ENCODE data around the gene TDRD5. TPM values are rescaled to one million over a fixed set of nuclear protein-coding genes. Genes with fewer than 3 reads are reported as not detected.

TDRD5 gene
- not detected for polyA plus RNA-seq (2013, experiment 1 of 2)
- polyA plus RNA-seq (2013, experiment 2 of 2), result not detected

- H3K4me1 ChIP-seq (ENCODE audit: control insufficient read depth, insufficient read depth, low read depth, low read length), result peaks cover 6% of the 10 kb centered on the region
- peaks cover 43 to 74% of the 10 kb centered on the region in 2 experiments for H3K27me3 ChIP-seq (ENCODE audit: control insufficient read depth in 1 of 2, insufficient read depth in 1 of 2, low read length in 2 of 2)
- H3K4me2 ChIP-seq (ENCODE audit: low read length, poor library complexity, severe bottlenecking), result peak within 1 kb of the TSS; percentile 36
- no peak within 1 kb of the TSS for H3K9ac ChIP-seq (ENCODE audit: low read length)
- no peak within 1 kb of the TSS for H2AFZ ChIP-seq (ENCODE audit: low read depth, low read length)
- H3K14ac ChIP-seq (ENCODE audit: low read length in 2 of 2), result no peak within 1 kb of the TSS
- no peak within 1 kb of the TSS for H4K8ac ChIP-seq (ENCODE audit: low read length)
- H2BK12ac ChIP-seq (ENCODE audit: low read length in 2 of 2), result no peak within 1 kb of the TSS
- H2AK5ac ChIP-seq (ENCODE audit: low read length, severe bottlenecking), result no peak within 1 kb of the TSS
- H3K36me3 ChIP-seq (ENCODE audit: control insufficient read depth in 1 of 2, insufficient read depth in 2 of 2, low read depth in 1 of 2, low read length in 2 of 2), result no peaks in the 10 kb centered on the region
- no peak within 1 kb of the TSS for H4K91ac ChIP-seq (ENCODE audit: low read length)
- no peak within 1 kb of the TSS for H3K4ac ChIP-seq (ENCODE audit: low read depth in 1 of 2, low read length in 2 of 2)
- no peak within 1 kb of the TSS for H3K27ac ChIP-seq (ENCODE audit: low read length, poor library complexity, severe bottlenecking)
- no peak within 1 kb of the TSS for H3K18ac ChIP-seq (ENCODE audit: low read depth in 1 of 2, low read length in 2 of 2)
- no peaks in the 10 kb centered on the region for H3K79me1 ChIP-seq (replicated peaks; ENCODE audit: low read length, poor library complexity, severe bottlenecking)
- peak within 1 kb of the TSS in 1 of 2 experiments; percentile 18 for H3K4me3 ChIP-seq (ENCODE audit: insufficient read depth in 1 of 2, low read depth in 1 of 2, low read length in 2 of 2)
- H2BK120ac ChIP-seq (ENCODE audit: low read depth, low read length), result no peak within 1 kb of the TSS
- no peak for DNase-seq
- no peak within 1 kb of the TSS for H3K23ac ChIP-seq (ENCODE audit: low read length in 2 of 2)
- no peak within 1 kb of the TSS for H2BK5ac ChIP-seq (ENCODE audit: low read depth, low read length, poor library complexity, severe bottlenecking)
- H2BK15ac ChIP-seq (ENCODE audit: low read depth, poor library complexity, severe bottlenecking), result no peak within 1 kb of the TSS
- 24% methylated on average over 65 of the region's 75 CpGs for WGBS
- no peaks in the 10 kb centered on the region for H3K9me3 ChIP-seq (ENCODE audit: control insufficient read depth, low read length)
Observed at GRCh38 chr1:179591592-179592580, at the start of gene TDRD5. Gene TDRD5 (plus strand): TSS chr1:179591832. CDS start chr1:179592616, 784 bp downstream.

- Histone ChIP-seq H4K91ac (ENCODE audit: low read length) (no peak overlapping the region), H4K8ac (ENCODE audit: low read length) (no peak overlapping the region), H2AK5ac (ENCODE audit: low read length, severe bottlenecking) (no peak overlapping the region), H3K4ac (ENCODE audit: low read depth in 1 of 2, low read length in 2 of 2) (no peak overlapping the region), H3K14ac (ENCODE audit: low read length in 2 of 2) (no peak overlapping the region), H3K27ac (ENCODE audit: low read length, poor library complexity, severe bottlenecking) (no peak overlapping the region), H2BK12ac (ENCODE audit: low read length in 2 of 2) (no peak overlapping the region), H2BK15ac (ENCODE audit: low read depth, poor library complexity, severe bottlenecking) (no peak overlapping the region), H3K4me1 (ENCODE audit: control insufficient read depth, insufficient read depth, low read depth, low read length) (no peaks in the 10 kb centered on the region), H3K18ac (ENCODE audit: low read depth in 1 of 2, low read length in 2 of 2) (no peak overlapping the region), H2BK120ac (ENCODE audit: low read depth, low read length) (no peak overlapping the region), H3K9ac (ENCODE audit: low read length) (no peak overlapping the region), H3K36me3 (ENCODE audit: control insufficient read depth in 1 of 2, insufficient read depth in 2 of 2, low read depth in 1 of 2, low read length in 2 of 2) (no peaks in the 10 kb centered on the region), H3K23ac (ENCODE audit: low read length in 2 of 2) (no peak overlapping the region), H3K27me3 (ENCODE audit: control insufficient read depth in 1 of 2, insufficient read depth in 1 of 2, low read length in 2 of 2) (peaks cover 0 to 12% of the 10 kb centered on the region in 2 experiments), H3K79me1 (replicated peaks; ENCODE audit: low read length, poor library complexity, severe bottlenecking) (no peaks in the 10 kb centered on the region), H2AFZ (ENCODE audit: low read depth, low read length) (no peak overlapping the region), H2BK5ac (ENCODE audit: low read depth, low read length, poor library complexity, severe bottlenecking) (no peak overlapping the region), H3K4me3 (ENCODE audit: insufficient read depth in 1 of 2, low read depth in 1 of 2, low read length in 2 of 2) (no peak overlapping the region), H3K9me3 (ENCODE audit: control insufficient read depth, low read length) (no peaks in the 10 kb centered on the region), H3K4me2 (ENCODE audit: low read length, poor library complexity, severe bottlenecking) (no peak overlapping the region)
- DNase-seq, result no peak
- WGBS, result 81% methylated on average over 3 of the region's 3 CpGs
Observed at GRCh38 chr1:179545321-179545720, 46.3 kb upstream of the TDRD5 start.

DNA sequence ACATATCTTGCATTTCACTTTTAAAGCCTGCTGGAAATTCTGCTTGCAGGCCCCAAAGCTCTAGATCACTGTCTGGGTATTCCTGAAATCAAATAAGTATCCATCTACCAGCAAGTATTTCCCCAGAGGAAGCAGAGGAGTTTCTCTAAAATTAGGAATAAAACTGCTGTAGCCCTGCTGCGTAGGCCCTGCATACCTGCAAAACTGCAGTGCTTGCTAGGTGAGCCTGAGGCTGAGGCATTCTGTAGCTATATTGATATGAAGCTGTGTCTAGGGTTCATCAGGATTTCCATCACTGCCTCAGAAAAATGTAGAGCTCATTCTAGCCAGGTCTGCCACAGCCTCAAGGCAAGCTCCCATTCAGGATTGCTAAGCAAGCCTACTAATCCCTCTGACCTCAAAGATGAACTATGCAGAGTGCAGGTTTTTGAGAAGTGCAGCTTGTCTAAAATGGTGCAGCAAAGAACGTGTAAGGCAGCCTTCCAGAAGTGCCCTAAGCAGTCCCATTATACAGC lies 44.6 kb upstream of the TDRD5 start:
- no peak overlapping the region for H3K9ac ChIP-seq (ENCODE audit: low read length)
- H3K4ac ChIP-seq (ENCODE audit: low read depth in 1 of 2, low read length in 2 of 2), result no peak overlapping the region
- H3K18ac ChIP-seq (ENCODE audit: low read depth in 1 of 2, low read length in 2 of 2), result no peak overlapping the region
- H2BK120ac ChIP-seq (ENCODE audit: low read depth, low read length), result no peak overlapping the region
- H3K79me1 ChIP-seq (replicated peaks; ENCODE audit: low read length, poor library complexity, severe bottlenecking), result no peaks in the 10 kb centered on the region
- no peak for DNase-seq
- H2BK12ac ChIP-seq (ENCODE audit: low read length in 2 of 2), result no peak overlapping the region
- H3K27ac ChIP-seq (ENCODE audit: low read length, poor library complexity, severe bottlenecking), result no peak overlapping the region
- no peak overlapping the region for H3K4me2 ChIP-seq (ENCODE audit: low read length, poor library complexity, severe bottlenecking)
- no peak overlapping the region for H3K4me3 ChIP-seq (ENCODE audit: insufficient read depth in 1 of 2, low read depth in 1 of 2, low read length in 2 of 2)
- WGBS, result 48% methylated on average over 2 of the region's 2 CpGs
- H4K91ac ChIP-seq (ENCODE audit: low read length), result no peak overlapping the region
- no peak overlapping the region for H4K8ac ChIP-seq (ENCODE audit: low read length)
- peaks cover 0 to 12% of the 10 kb centered on the region in 2 experiments for H3K27me3 ChIP-seq (ENCODE audit: control insufficient read depth in 1 of 2, insufficient read depth in 1 of 2, low read length in 2 of 2)
- H2AK5ac ChIP-seq (ENCODE audit: low read length, severe bottlenecking), result no peak overlapping the region
- H3K36me3 ChIP-seq (ENCODE audit: control insufficient read depth in 1 of 2, insufficient read depth in 2 of 2, low read depth in 1 of 2, low read length in 2 of 2), result no peaks in the 10 kb centered on the region
- H3K14ac ChIP-seq (ENCODE audit: low read length in 2 of 2), result no peak overlapping the region
- H2AFZ ChIP-seq (ENCODE audit: low read depth, low read length), result no peak overlapping the region
- no peak overlapping the region for H2BK15ac ChIP-seq (ENCODE audit: low read depth, poor library complexity, severe bottlenecking)
- H2BK5ac ChIP-seq (ENCODE audit: low read depth, low read length, poor library complexity, severe bottlenecking), result no peak overlapping the region
- no peaks in the 10 kb centered on the region for H3K9me3 ChIP-seq (ENCODE audit: control insufficient read depth, low read length)
- no peak overlapping the region for H3K23ac ChIP-seq (ENCODE audit: low read length in 2 of 2)
- H3K4me1 ChIP-seq (ENCODE audit: control insufficient read depth, insufficient read depth, low read depth, low read length), result no peaks in the 10 kb centered on the region

GRCh38 chr1:179548666-179549367 lies 42.8 kb upstream of the TDRD5 start:
- H4K91ac ChIP-seq (ENCODE audit: low read length), result no peak overlapping the region
- H3K23ac ChIP-seq (ENCODE audit: low read length in 2 of 2), result no peak overlapping the region
- H3K4me3 ChIP-seq (ENCODE audit: insufficient read depth in 1 of 2, low read depth in 1 of 2, low read length in 2 of 2), result no peak overlapping the region
- no peak overlapping the region for H4K8ac ChIP-seq (ENCODE audit: low read length)
- no peak overlapping the region for H3K27ac ChIP-seq (ENCODE audit: low read length, poor library complexity, severe bottlenecking)
- no peaks in the 10 kb centered on the region for H3K9me3 ChIP-seq (ENCODE audit: control insufficient read depth, low read length)
- H3K14ac ChIP-seq (ENCODE audit: low read length in 2 of 2), result no peak overlapping the region
- H3K27me3 ChIP-seq (ENCODE audit: control insufficient read depth in 1 of 2, insufficient read depth in 1 of 2, low read length in 2 of 2), result peaks cover 0 to 8% of the 10 kb centered on the region in 2 experiments
- no peak overlapping the region for H2BK12ac ChIP-seq (ENCODE audit: low read length in 2 of 2)
- no peak for DNase-seq
- H3K18ac ChIP-seq (ENCODE audit: low read depth in 1 of 2, low read length in 2 of 2), result no peak overlapping the region
- H2AK5ac ChIP-seq (ENCODE audit: low read length, severe bottlenecking), result no peak overlapping the region
- H3K4ac ChIP-seq (ENCODE audit: low read depth in 1 of 2, low read length in 2 of 2), result no peak overlapping the region
- no peak overlapping the region for H2AFZ ChIP-seq (ENCODE audit: low read depth, low read length)
- H3K36me3 ChIP-seq (ENCODE audit: control insufficient read depth in 1 of 2, insufficient read depth in 2 of 2, low read depth in 1 of 2, low read length in 2 of 2), result no peaks in the 10 kb centered on the region
- WGBS, result 40% methylated on average over 3 of the region's 3 CpGs
- no peaks in the 10 kb centered on the region for H3K4me1 ChIP-seq (ENCODE audit: control insufficient read depth, insufficient read depth, low read depth, low read length)
- H2BK5ac ChIP-seq (ENCODE audit: low read depth, low read length, poor library complexity, severe bottlenecking), result no peak overlapping the region
- no peak overlapping the region for H2BK15ac ChIP-seq (ENCODE audit: low read depth, poor library complexity, severe bottlenecking)
- no peaks in the 10 kb centered on the region for H3K79me1 ChIP-seq (replicated peaks; ENCODE audit: low read length, poor library complexity, severe bottlenecking)
- no peak overlapping the region for H3K4me2 ChIP-seq (ENCODE audit: low read length, poor library complexity, severe bottlenecking)
- no peak overlapping the region for H3K9ac ChIP-seq (ENCODE audit: low read length)
- H2BK120ac ChIP-seq (ENCODE audit: low read depth, low read length), result no peak overlapping the region
